Eye (tissue), 1 donor: ENCODE data around the gene CFAP74.

Source experiments
- DNase-seq: peaks from one replicate; pipeline ENCODE4 v3.0.0-alpha.2; 2015

Gene CFAP74

DNA sequence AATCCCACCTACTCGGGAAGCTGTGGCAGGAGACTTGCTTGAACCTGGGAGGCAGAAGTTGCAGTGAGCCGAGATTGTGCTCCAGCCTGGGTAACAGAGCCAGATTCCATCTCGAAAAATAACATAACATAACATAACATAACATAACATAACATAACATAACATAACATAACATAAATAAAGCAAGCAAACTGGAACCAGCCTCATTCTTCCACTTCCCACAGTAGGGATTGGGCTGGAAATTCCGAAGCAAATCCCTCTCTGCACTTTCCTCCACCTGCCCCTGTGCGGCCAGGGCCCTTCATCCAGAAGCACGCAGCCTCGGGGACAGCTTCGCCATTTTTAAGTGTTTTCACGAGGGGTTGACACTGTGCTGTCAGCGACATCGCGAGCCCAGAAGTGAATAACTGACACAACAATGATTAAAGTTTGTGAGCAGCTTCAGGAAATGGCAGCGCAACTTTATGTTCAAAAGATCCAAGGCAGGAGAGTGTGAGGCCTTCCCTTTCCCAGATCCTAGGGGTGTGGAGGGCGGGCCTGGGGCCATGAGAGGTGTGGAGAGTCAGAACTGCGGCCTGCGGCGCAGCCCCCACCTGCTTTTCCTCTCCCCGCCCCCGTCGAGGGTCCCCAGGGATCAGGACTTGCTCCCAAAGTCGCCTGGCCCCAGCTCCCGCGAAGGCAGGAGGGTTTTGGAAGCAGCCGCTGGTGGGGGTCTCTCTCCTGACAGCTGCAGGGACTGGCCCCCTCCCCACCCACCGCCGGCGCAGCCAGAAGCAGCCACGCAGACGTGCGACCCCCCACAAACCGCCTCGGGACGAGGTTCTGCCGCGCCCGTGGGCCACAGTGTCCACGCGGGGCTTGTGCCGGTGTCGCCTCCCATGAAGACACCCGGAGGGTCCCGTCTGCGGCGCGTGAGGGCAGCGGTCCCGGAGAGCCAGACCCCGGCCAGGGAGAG is 14.9 kb upstream of the CFAP74 start:
- peak; percentile 48 for DNase-seq

- DNase-seq = no peak
Measured at GRCh38 chr1:2016123-2016522, 12.5 kb upstream of the CFAP74 start.

GRCh38 chr1:2014741-2015735 is 11.5 kb upstream of the CFAP74 start:
- peak; percentile 10 for DNase-seq

- DNase-seq = no peak
Measured at GRCh38 chr1:2014181-2014580, 10.6 kb upstream of the CFAP74 start.

- no peak for DNase-seq
Measured at GRCh38 chr1:2009101-2010053, 5.8 kb upstream of the CFAP74 start.

- DNase-seq = no peak
Measured at GRCh38 chr1:2004856-2005255, 1.3 kb upstream of the CFAP74 start.

- DNase-seq = peak; percentile 71
Measured at GRCh38 chr1:2001773-2002411, 1.7 kb downstream of the CFAP74 start.

DNA sequence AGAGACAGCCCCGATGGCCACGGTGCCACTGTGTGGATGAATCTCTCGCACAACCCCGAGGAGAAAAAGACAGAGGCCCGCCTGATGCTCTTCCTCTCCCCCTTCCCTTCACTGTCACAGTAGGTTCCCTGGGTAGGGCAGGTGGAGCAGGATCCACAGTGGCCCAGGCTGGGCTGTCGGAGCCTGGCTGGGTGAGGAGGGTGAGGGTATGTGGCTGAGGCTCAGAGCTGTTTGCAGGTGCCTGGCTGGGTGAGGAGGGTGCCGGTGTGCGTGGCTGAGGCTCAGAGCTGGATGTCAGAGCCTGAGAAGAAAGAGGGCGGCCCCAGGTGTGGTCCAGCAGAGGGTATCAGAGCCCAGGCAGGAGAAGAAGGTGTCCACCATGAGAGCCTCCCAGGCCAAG is 2.7 kb downstream of the CFAP74 start:
- no peak for DNase-seq

GRCh38 chr1:2000432-2000831 is 3.2 kb downstream of the CFAP74 start:
- no peak for DNase-seq

DNA sequence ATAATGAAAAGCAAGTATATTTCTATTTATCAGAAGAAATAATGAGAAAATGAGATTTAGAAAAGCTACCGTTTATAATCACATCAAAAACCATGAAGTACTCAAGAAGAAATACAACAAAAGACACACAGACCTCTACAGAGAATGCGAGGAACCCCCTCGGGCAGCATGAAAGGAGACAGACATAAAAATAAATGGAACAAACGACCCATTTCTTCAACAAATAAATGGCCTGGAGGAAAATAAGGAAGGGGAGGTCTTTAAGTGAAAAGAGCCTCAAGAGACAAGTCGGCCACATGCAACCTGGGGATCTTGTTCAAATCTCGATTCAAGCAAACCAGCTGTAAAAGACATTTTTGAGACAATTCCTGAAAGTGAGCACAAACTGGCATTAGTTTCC is 6.0 kb downstream of the CFAP74 start:
- peak; percentile 7 for DNase-seq

DNA sequence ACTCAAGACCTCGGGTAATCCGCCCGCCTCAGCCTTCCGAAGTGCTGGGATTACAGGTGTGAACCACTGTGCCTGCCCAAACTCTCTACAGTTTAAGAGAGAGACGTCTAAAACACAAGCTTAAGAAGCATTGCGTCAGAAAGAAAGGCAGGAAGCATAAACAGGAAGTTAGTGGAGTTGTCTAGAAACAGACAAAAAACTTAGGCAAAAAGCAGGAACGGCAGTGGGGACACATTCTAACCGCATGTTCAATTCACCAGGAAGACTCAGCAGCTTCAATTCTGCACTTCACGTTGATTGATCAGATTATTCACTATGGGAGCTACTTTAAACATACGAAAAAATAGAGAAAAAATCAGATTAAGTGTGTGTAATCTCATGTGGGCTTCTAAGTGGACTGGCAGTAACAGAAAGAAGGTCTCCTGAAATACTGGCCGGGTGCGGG is 7.4 kb downstream of the CFAP74 start:
- DNase-seq = no peak

DNA sequence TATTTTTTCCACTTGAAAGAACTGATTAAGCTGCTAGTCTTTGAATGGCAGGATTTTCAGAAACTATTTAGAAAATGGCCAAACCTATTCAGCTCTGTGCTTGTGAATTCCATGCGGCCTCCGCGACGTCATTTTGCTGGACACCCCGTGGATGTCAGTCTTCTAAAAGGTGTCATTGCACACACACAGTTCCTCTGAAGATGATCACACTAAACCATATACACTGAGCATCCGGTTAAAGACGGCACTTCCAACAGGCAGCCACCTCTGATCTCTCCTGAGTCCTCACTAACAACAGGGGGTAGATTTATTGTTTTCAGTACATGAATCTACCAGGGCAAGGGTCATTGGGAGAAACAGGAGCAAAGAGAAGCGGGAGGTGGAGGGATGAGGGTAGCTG is 9.1 kb downstream of the CFAP74 start:
- DNase-seq = peak; percentile 50

DNA sequence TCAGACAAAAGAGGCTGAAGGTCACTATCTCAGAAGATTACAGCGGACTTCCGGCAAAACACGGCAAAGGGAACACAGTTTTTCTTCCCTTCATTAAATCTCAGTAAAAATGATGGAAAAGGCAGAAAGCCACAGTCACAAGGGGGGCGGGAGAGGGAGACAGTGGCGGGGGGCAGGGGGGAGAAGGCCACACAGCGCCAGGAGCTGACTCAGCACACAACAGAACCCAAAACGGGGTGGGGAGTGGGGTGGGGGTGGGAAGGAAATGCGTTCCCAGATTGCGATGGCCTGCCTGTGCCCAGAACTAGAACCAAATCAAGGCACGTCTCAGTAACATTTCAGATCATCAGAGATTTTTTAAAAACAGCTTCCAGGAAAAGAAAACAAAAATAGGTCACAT is 13.4 kb downstream of the CFAP74 start:
- peak; percentile 32 for DNase-seq

GRCh38 chr1:1989789-1990188 is 13.8 kb downstream of the CFAP74 start:
- DNase-seq = peak; percentile 64

DNA sequence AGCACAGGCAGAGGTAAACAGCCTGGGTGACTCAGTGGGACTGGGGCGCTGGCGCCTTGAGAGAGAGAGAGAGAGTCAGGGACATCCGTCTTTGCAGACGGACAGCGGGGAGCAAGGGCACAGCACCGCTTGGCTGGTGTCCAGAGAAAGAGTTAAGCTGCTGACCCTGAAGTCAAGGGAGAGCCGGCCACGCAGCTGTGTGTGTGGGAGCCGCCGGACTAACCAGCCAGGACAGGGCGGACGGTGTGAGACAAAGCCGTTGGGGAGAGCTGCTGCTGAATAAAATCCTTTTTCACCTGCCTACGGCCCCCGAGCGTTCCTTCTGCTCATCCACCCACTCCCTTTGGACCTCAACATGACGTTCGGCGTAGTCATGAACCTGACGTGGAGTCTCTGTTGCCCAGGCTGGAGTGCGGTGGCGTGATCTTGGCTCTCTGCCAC is 14.5 kb downstream of the CFAP74 start:
- DNase-seq = peak; percentile 15

DNA sequence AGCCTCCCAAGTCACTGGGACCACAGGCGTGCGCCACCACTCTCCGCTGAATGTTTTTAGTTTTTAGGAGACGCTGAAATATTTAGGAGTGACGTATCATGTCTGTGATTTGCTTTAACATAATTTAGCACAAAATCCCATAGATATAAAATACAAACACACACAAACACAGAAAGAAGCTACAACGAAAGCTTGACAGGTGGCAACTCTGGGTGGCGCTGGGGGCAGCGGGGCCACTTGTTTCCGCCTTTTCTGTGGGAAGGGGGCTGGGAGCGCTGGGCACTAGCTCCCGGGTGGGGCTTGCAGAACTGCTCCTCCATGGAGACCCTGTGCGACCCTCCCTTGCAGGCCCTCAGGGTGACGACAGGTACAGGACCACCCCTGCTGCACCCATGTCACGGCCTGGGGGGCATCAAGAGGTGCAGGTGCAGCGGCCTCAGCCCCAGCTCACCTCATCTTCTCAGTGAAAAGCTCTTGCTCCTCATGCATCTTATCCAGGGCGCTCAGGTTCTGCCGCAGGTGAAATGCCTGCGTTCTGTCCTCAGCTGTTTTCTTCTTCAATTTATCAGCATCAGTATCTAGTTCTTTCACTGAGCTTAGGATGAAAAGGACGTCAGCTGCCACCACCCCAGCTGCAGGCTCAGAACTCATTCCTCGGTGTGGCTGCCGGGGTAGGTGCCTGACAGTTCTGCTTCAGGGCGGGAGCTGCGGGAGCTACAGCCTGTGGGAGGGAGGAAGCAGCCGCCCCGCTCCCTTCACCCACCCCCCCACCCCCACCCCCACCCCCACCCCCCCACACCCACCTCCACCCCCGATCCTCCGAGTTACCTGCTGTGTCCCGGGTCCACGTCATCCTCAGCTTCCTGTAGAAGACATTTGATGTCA is 15.3 kb downstream of the CFAP74 start:
- no peak for DNase-seq

GRCh38 chr1:1987142-1987510 is 16.5 kb downstream of the CFAP74 start:
- DNase-seq = no peak

DNA sequence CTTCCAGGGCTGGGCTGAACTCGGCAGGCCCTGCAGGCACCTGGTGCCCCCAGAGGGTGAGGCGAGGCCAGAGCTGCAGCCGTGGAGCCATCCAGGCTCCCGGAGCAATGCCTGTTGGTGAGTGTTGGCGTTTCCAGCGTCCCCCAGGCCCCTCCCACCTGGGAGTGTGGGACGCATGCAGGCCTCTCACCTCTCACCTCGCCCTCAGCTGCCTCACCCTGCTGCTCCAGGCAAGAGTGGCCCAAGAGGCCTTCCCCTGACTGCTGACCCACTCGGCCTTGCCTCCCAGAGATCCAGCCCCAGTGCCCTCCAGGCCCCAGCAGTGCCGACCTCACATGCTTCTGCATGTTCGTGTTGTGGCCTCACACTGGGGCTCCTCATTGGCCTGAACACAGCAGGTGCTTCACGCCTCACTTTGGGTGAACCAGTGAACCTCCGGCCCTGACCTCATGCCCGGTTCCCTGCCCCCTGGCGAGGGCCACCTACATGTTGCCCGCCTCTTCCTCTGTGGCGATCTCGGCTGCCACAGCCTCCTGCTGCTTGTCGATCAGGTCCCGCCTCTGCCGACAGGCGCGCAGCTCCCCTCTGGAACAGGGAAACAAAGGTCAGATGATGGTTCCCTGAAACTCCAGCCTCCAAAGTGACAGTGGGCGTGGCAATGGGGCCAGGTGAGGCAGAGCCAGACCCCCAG is 17.0 kb downstream of the CFAP74 start:
- DNase-seq = no peak

- no peak for DNase-seq
Measured at GRCh38 chr1:1985375-1986050, 18.1 kb downstream of the CFAP74 start.
